Osteocyte (in vitro differentiated cells): ENCODE data around the gene COL4A2. TPM values are rescaled to one million over a fixed set of nuclear protein-coding genes. Genes with fewer than 3 reads are reported as not detected.

Source experiments
- DNase-seq: peaks from one replicate; pipeline ENCODE4 v3.0.0; 2021; ENCODE audit warnings: mixed read lengths; ENCODE audit not compliant: unreplicated experiment; ENCODE audit errors: extremely low spot score
- H3K27ac Mint-ChIP-seq: one replicate; pipeline ENCODE4 v1.8.0; 2021; ENCODE audit warnings: mild to moderate bottlenecking, mixed read lengths; ENCODE audit not compliant: unreplicated experiment
- H3K27me3 Mint-ChIP-seq: one replicate; pipeline ENCODE4 v1.8.0; 2021; ENCODE audit warnings: mixed read lengths; ENCODE audit not compliant: unreplicated experiment
- H3K36me3 Mint-ChIP-seq: one replicate; pipeline ENCODE4 v1.8.0; 2021; ENCODE audit warnings: mixed read lengths; ENCODE audit not compliant: unreplicated experiment
- H3K4me1 Mint-ChIP-seq: one replicate; pipeline ENCODE4 v1.8.0; 2021; ENCODE audit warnings: mixed read lengths; ENCODE audit not compliant: unreplicated experiment
- H3K4me3 Mint-ChIP-seq: one replicate; pipeline ENCODE4 v1.8.0; 2021; ENCODE audit warnings: mild to moderate bottlenecking, moderate library complexity, mixed read lengths; ENCODE audit not compliant: unreplicated experiment
- H3K9me3 Mint-ChIP-seq: one replicate; pipeline ENCODE4 v1.8.0; 2021; ENCODE audit warnings: mixed read lengths; ENCODE audit not compliant: unreplicated experiment
- total RNA-seq: library from RNA; stranded (reverse); gene quantifications from 2 replicates; pipeline ENCODE4 v1.2.1, GENCODE V29; 2021
- TF ChIP-seq, protein P1 (sequence below): fragments of 200-600 bp; sonication (generic); IDR thresholded peaks from 2 replicates; pipeline ENCODE4 v1.5.0; 2021; ENCODE audit warnings: antibody characterized with exemption, mild to moderate bottlenecking, moderate library complexity

COL4A2 gene
- total RNA-seq, 1 donor from 2014 or later, result 2,001 TPM

DNA sequence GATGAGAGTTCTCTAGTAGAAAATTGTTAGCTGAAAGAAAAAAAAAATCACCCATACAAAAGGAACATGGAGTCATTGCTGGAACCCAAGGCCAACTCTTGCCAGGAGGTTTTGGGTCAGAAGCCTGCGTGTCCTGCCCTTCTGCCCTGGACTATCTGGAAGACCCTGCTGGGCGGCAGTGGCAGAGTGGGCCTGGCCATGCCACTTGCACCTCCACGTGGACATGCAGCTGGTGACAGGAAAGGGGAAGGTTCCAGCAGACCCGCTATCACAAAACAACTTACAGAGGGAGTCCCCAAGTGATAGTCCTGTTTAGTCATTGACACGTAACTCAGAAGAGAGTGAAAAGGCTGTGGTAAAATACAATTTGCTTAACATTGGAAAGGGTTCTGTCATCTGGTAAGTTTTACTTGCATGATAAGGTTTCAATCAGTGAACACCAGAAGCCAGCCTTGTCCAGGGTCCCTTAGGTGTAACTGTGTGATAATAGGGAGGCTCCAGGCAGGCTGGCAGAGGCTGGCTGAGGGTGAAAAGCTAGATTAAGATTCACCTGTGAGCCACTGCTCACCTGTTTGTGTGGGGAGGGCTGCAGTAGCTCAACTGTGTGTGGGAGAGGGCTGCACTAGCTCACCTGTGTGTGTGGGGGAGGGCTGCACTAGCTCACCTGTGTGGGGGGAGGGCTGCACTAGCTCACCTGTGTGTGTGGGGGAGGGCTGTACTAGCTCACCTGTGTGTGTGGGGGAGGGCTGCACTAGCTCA lies 47.8 kb downstream of the COL4A2 start:
- TF ChIP-seq, protein P1, sequence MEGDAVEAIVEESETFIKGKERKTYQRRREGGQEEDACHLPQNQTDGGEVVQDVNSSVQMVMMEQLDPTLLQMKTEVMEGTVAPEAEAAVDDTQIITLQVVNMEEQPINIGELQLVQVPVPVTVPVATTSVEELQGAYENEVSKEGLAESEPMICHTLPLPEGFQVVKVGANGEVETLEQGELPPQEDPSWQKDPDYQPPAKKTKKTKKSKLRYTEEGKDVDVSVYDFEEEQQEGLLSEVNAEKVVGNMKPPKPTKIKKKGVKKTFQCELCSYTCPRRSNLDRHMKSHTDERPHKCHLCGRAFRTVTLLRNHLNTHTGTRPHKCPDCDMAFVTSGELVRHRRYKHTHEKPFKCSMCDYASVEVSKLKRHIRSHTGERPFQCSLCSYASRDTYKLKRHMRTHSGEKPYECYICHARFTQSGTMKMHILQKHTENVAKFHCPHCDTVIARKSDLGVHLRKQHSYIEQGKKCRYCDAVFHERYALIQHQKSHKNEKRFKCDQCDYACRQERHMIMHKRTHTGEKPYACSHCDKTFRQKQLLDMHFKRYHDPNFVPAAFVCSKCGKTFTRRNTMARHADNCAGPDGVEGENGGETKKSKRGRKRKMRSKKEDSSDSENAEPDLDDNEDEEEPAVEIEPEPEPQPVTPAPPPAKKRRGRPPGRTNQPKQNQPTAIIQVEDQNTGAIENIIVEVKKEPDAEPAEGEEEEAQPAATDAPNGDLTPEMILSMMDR, result no peak
- Mint-ChIP-seq H3K27me3 (no peaks in the 10 kb centered on the region), H3K27ac (peak overlapping the region; percentile 82), H3K4me3 (no peak overlapping the region), H3K9me3 (no peaks in the 10 kb centered on the region), H3K4me1 (peaks cover 75% of the 10 kb centered on the region), H3K36me3 (peaks cover 37% of the 10 kb centered on the region)
- DNase-seq, result no peak

DNA sequence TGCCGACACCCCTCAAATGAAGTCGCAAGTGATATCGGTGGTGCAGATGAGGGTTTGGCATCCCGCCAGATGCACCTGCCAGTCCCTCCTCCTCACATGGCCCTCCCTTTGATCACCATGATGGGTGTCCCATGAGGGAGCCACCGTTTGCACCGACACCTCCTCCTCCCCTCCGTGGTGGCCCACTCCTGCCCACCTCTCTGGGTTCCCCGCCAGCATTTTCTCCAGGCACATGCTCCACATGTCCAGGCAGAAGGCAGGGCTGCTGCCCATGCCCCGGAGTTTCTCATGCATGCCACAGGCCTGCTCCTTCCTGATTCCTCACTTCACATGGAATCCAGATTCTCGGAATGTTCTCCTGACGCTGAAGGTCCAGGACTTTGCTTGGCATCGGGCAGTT lies 49.3 kb downstream of the COL4A2 start:
- Mint-ChIP-seq H3K4me3 (no peak overlapping the region), H3K4me1 (peaks cover 78% of the 10 kb centered on the region), H3K27ac (peak overlapping the region; percentile 79), H3K27me3 (no peaks in the 10 kb centered on the region), H3K36me3 (peaks cover 31% of the 10 kb centered on the region), H3K9me3 (no peaks in the 10 kb centered on the region)
- TF ChIP-seq, protein P1, result no peak
- DNase-seq, result no peak

DNA sequence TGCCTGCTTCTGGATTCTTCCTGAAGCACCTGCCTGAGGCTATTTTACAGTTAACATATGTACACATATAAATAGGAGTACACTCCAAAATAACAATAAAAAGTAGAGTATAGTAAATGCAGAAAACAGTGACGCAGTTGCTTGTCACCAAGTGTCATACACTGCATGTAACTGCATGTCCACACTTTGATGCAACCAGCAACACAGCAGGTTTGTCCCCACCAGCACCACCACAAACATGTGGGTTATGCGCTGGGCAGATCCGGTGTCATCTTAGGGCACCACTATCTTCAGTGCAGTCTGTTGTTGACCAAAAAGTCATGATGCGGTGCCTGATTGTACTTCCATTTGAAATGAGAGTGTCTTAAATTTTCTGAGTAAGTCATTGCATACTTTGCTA lies 51.3 kb downstream of the COL4A2 start:
- H3K4me3 Mint-ChIP-seq, result no peak overlapping the region
- TF ChIP-seq, protein P1, result no peak
- H3K27me3 Mint-ChIP-seq, result no peaks in the 10 kb centered on the region
- no peaks in the 10 kb centered on the region for H3K9me3 Mint-ChIP-seq
- H3K36me3 Mint-ChIP-seq, result peaks cover 40% of the 10 kb centered on the region
- peaks cover 80% of the 10 kb centered on the region for H3K4me1 Mint-ChIP-seq
- no peak for DNase-seq
- peak overlapping the region; percentile 98 for H3K27ac Mint-ChIP-seq

DNA sequence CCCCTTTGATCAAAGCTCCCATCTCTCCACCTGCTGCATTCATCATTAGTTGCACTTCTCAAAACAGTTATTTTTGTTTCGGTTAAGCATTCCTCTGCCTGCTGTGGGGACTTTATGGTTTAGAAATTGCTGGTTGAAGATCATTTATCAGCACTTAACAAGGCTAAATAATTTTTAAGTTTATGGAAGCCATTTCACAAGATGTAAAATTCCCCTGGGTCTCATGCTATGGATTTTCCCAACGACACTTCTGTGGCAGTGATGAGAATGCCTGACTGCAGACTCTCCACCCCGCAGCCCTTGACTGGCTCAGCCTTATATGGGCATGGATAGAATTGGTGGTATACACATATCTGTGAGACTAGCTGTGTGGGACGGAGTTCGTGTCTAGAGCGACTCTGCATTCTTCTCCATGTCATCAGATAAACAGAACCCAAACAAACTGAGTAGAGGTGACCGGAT lies 52.8 kb downstream of the COL4A2 start:
- Mint-ChIP-seq H3K4me3 (peak overlapping the region; percentile 30), H3K9me3 (no peaks in the 10 kb centered on the region), H3K36me3 (peaks cover 48% of the 10 kb centered on the region), H3K4me1 (peaks cover 75% of the 10 kb centered on the region), H3K27me3 (no peaks in the 10 kb centered on the region), H3K27ac (peak overlapping the region; percentile 98)
- TF ChIP-seq, protein P1, result no peak
- DNase-seq, result no peak

DNA sequence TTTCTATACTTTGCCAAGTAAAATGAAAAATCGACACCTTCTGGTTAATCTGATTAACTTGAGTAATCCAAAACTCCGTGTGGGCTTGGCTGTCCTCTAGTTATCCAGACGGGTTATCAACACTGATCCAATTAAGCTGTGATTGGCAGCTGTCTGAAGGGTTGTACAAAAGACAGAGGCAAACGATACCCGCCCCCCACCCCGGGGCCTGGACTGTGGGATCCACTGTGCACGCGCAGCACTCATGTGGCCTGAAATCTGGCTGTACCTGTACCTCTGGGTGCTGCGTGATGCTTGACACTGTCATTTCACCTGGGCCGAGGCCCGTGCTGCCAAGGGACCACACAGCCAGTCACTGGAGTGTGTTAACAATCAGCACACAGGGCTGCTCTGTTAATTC lies 53.5 kb downstream of the COL4A2 start:
- TF ChIP-seq, protein P1, result no peak
- peaks cover 73% of the 10 kb centered on the region for H3K4me1 Mint-ChIP-seq
- peak overlapping the region; percentile 98 for H3K27ac Mint-ChIP-seq
- peaks cover 50% of the 10 kb centered on the region for H3K36me3 Mint-ChIP-seq
- H3K9me3 Mint-ChIP-seq, result no peaks in the 10 kb centered on the region
- no peak overlapping the region for H3K4me3 Mint-ChIP-seq
- DNase-seq, result no peak
- H3K27me3 Mint-ChIP-seq, result no peaks in the 10 kb centered on the region
